H1 (cell line): ENCODE data around the gene ASIC2. TPM values are rescaled to one million over a fixed set of nuclear protein-coding genes. Genes with fewer than 3 reads are reported as not detected.

Experiments used
- CTCF ChIA-PET: fragments of 300-600 bp; sonication (Branson Sonifier 250); formaldehyde crosslinking; loops from one replicate; lab custom pipeline; 2021; ENCODE audit not compliant: partially characterized antibody; lab: Charles Lee
- POLR2A ChIA-PET: fragments of 300-600 bp; sonication (Branson Sonifier 250); formaldehyde crosslinking; loops from one replicate; lab custom pipeline; 2021; ENCODE audit warnings: inconsistent platforms; ENCODE audit not compliant: partially characterized antibody; lab: Charles Lee
- DNase-seq, 2 experiments: peaks; one replicate each; pipeline versions ENCODE4 v3.0.0 to v3.0.0-alpha.2; 2010 to 2022; ENCODE audit warnings: low spot score in 2 of 2, low read depth in 1 of 2, mixed read lengths in 1 of 2
- FAIRE-seq: peaks from 2 replicates; lab custom pipeline; 2011; peaks lifted over from hg19 to GRCh38; lab: Jason Lieb, UNC
- H2AFZ ChIP-seq: 2 replicates; pipeline ENCODE4 v1.8.1; 2012; ENCODE audit warnings: low read length, inconsistent platforms
- H2AK5ac ChIP-seq: 2 replicates; pipeline ENCODE4 v1.6.1; 2013; ENCODE audit warnings: low read depth, low read length
- H2BK120ac ChIP-seq: replicated peaks from 2 replicates; pipeline ENCODE3; 2013; ENCODE audit warnings: low read depth, low read length, inconsistent platforms
- H2BK12ac ChIP-seq: 2 replicates; pipeline ENCODE4 v1.6.1; 2013; ENCODE audit warnings: low read depth, low read length
- H2BK15ac ChIP-seq: 2 replicates; pipeline ENCODE4 v1.6.1; 2013; ENCODE audit warnings: low read length
- H2BK20ac ChIP-seq: 2 replicates; pipeline ENCODE4 v1.6.1; 2013; ENCODE audit warnings: low read length
- H2BK5ac ChIP-seq: 2 replicates; pipeline ENCODE4 v1.6.1; 2013; ENCODE audit warnings: low read depth, low read length
- H3K14ac ChIP-seq: 2 replicates; pipeline ENCODE4 v1.6.1; 2013; ENCODE audit warnings: inconsistent platforms; ENCODE audit not compliant: insufficient read length
- H3K18ac ChIP-seq: 2 replicates; pipeline ENCODE4 v1.6.1; 2013; ENCODE audit warnings: low read length; ENCODE audit errors: extremely low read depth
- H3K23ac ChIP-seq: 2 replicates; pipeline ENCODE4 v1.6.1; 2013; ENCODE audit warnings: inconsistent platforms; ENCODE audit not compliant: insufficient read length
- H3K23me2 ChIP-seq: 2 replicates; pipeline ENCODE4 v1.6.1; 2013; ENCODE audit warnings: low read depth, low read length
- H3K27ac ChIP-seq: 2 replicates; pipeline ENCODE4 v1.6.1; 2011; ENCODE audit warnings: low read depth, low read length, inconsistent platforms
- H3K27me3 ChIP-seq, 4 experiments: replicated peaks in 1 of 4; 1 replicate in 1 of 4; 2 replicates in 3 of 4; pipeline versions ENCODE4 v1.6.1 to v1.8.1; 2011 to 2013; ENCODE audit warnings: low read length in 3 of 4, mild to moderate bottlenecking in 3 of 4, inconsistent platforms in 2 of 4, mixed read lengths in 2 of 4, moderate library complexity in 1 of 4; ENCODE audit not compliant: control insufficient read depth in 3 of 4, insufficient read depth in 3 of 4; ENCODE audit errors: extremely low read depth in 1 of 4
- H3K36me3 ChIP-seq, 4 experiments: 2 replicates each; pipeline versions ENCODE4 v1.6.1 to v1.8.1; 2011 to 2013; ENCODE audit warnings: mild to moderate bottlenecking in 4 of 4, low read length in 3 of 4, moderate library complexity in 2 of 4, control low read depth in 1 of 4, inconsistent platforms in 1 of 4; ENCODE audit not compliant: insufficient read depth in 4 of 4, control insufficient read depth in 2 of 4
- H3K4ac ChIP-seq: replicated peaks from 2 replicates; pipeline ENCODE3; 2013; ENCODE audit warnings: low read length, low read depth, mixed read lengths, inconsistent platforms; ENCODE audit not compliant: insufficient read length
- H3K4me1 ChIP-seq, 4 experiments: replicated peaks in 1 of 4; 1 replicate in 1 of 4; 2 replicates in 3 of 4; pipeline versions ENCODE4 v1.6.1 to v1.8.1; 2011 to 2013; ENCODE audit warnings: low read length in 3 of 4, inconsistent platforms in 2 of 4, mixed read lengths in 1 of 4; ENCODE audit not compliant: insufficient read depth in 4 of 4, control insufficient read depth in 3 of 4
- H3K4me2 ChIP-seq, 2 experiments: 2 replicates each; pipeline versions ENCODE4 v1.6.1 to v1.8.1; 2011 to 2013; ENCODE audit warnings: low read depth in 2 of 2, low read length in 2 of 2, control low read depth in 1 of 2, inconsistent platforms in 1 of 2, mild to moderate bottlenecking in 1 of 2; ENCODE audit not compliant: insufficient read depth in 1 of 2
- H3K4me3 ChIP-seq, 4 experiments: fragments of 200-600, 300-600 bp in 1 of 4; sonication (generic), shearing (Covaris generic), sonication (Bioruptor Twin) in 1 of 4; 2 replicates each; pipeline versions ENCODE4 v1.5.1 to v1.8.1; 2011 to 2016; ENCODE audit warnings: low read length in 4 of 4, low read depth in 3 of 4, control low read depth in 2 of 4, inconsistent platforms in 2 of 4, mild to moderate bottlenecking in 2 of 4, mixed read lengths in 1 of 4, moderate library complexity in 1 of 4; ENCODE audit not compliant: insufficient read depth in 2 of 4; ENCODE audit errors: extremely low read depth in 1 of 4
- H3K56ac ChIP-seq: replicated peaks from 2 replicates; pipeline ENCODE3; 2013; ENCODE audit warnings: low read depth, mild to moderate bottlenecking, mixed read lengths, low read length, inconsistent platforms; ENCODE audit not compliant: insufficient read length
- H3K79me1 ChIP-seq: 2 replicates; pipeline ENCODE4 v1.6.1; 2013; ENCODE audit warnings: low read depth, low read length, control low read depth
- H3K79me2 ChIP-seq, 2 experiments: 2 replicates each; pipeline versions ENCODE4 v1.6.1 to v1.8.1; 2012 to 2013; ENCODE audit warnings: low read length in 2 of 2, mild to moderate bottlenecking in 2 of 2, inconsistent platforms in 1 of 2; ENCODE audit not compliant: insufficient read depth in 2 of 2, control insufficient read depth in 1 of 2
- H3K9ac ChIP-seq, 4 experiments: replicated peaks in 1 of 4; 1 replicate in 1 of 4; 2 replicates in 3 of 4; pipeline versions ENCODE4 v1.6.1 to v1.8.1; 2011 to 2013; ENCODE audit warnings: low read depth in 3 of 4, low read length in 3 of 4, control low read depth in 2 of 4, mild to moderate bottlenecking in 2 of 4, moderate library complexity in 2 of 4, inconsistent platforms in 1 of 4; ENCODE audit errors: extremely low read depth in 1 of 4
- H3K9me3 ChIP-seq, 2 experiments: 2 replicates each; pipeline versions ENCODE4 v1.6.1 to v1.8.1; 2012 to 2013; ENCODE audit warnings: mild to moderate bottlenecking in 2 of 2, moderate library complexity in 2 of 2, control low read depth in 1 of 2, inconsistent platforms in 1 of 2, low read depth in 1 of 2, low read length in 1 of 2, mixed read lengths in 1 of 2; ENCODE audit not compliant: insufficient read depth in 2 of 2
- H4K20me1 ChIP-seq, 2 experiments: replicated peaks in 1 of 2; 2 replicates each; pipeline versions ENCODE3 to v1.8.1; 2011 to 2013; ENCODE audit warnings: inconsistent platforms in 2 of 2, low read length in 2 of 2, mild to moderate bottlenecking in 1 of 2; ENCODE audit not compliant: insufficient read depth in 2 of 2, control insufficient read depth in 1 of 2
- H4K5ac ChIP-seq: 2 replicates; pipeline ENCODE4 v1.6.1; 2013; ENCODE audit warnings: low read length, low read depth, mixed read lengths, inconsistent platforms; ENCODE audit not compliant: insufficient read length
- H4K8ac ChIP-seq: 2 replicates; pipeline ENCODE4 v1.8.0; 2013; ENCODE audit warnings: mild to moderate bottlenecking, moderate library complexity, low read length, inconsistent platforms; ENCODE audit not compliant: insufficient read depth; ENCODE audit errors: extremely low read depth
- H4K91ac ChIP-seq: replicated peaks from 2 replicates; pipeline ENCODE3; 2013; ENCODE audit warnings: low read length, mixed read lengths, inconsistent platforms; ENCODE audit not compliant: insufficient read length
- BCL11A ChIP-seq, 2 experiments: IDR thresholded peaks; one replicate each; pipeline ENCODE4 v1.6.1; 2011; ENCODE audit warnings: low read depth in 2 of 2, low read length in 2 of 2, mild to moderate bottlenecking in 2 of 2
- CBX8 ChIP-seq: fragments of 300-800, 300-1000 bp; sonication (generic); IDR thresholded peaks from 2 replicates; pipeline ENCODE4 v1.7.1; 2016; ENCODE audit warnings: low read depth, low read length, borderline replicate concordance
- CEBPB ChIP-seq: IDR thresholded peaks from 2 replicates; pipeline ENCODE4 v1.6.1; 2012; ENCODE audit warnings: low read depth, low read length
- CHD2 ChIP-seq: IDR thresholded peaks from 2 replicates; pipeline ENCODE4 v1.6.1; 2012; ENCODE audit warnings: low read length, improper control_type of control experiment
- EP300 ChIP-seq, 2 experiments: IDR thresholded peaks; 1 replicate in 1 of 2; 2 replicates in 1 of 2; pipeline ENCODE4 v1.6.1; 2011 to 2012; ENCODE audit warnings: low read depth in 2 of 2, low read length in 2 of 2, mild to moderate bottlenecking in 2 of 2, borderline replicate concordance in 1 of 2, inconsistent platforms in 1 of 2, moderate library complexity in 1 of 2
- EZH2 ChIP-seq: fragments of 200-600 bp; sonication (generic); IDR thresholded peaks from 2 replicates; pipeline ENCODE4 v1.7.1; 2012; ENCODE audit warnings: low read depth, mild to moderate bottlenecking, moderate library complexity, low read length, inconsistent platforms; ENCODE audit not compliant: severe bottlenecking
- HDAC2 ChIP-seq, 2 experiments: fragments of 300-600 bp in 1 of 2; sonication (generic) in 1 of 2; IDR thresholded peaks; 2 replicates each; pipeline ENCODE4 v1.6.1; 2011 to 2012; ENCODE audit warnings: low read depth in 2 of 2, low read length in 2 of 2, mild to moderate bottlenecking in 2 of 2, moderate library complexity in 2 of 2, borderline replicate concordance in 1 of 2, inconsistent platforms in 1 of 2
- JUN ChIP-seq: IDR thresholded peaks from 2 replicates; pipeline ENCODE4 v1.6.1; 2011; ENCODE audit warnings: low read depth, mild to moderate bottlenecking, improper control_type of control experiment, low read length
- POLR2A ChIP-seq, 2 experiments: IDR thresholded peaks; 1 replicate in 1 of 2; 2 replicates in 1 of 2; pipeline ENCODE4 v1.6.1; 2011; ENCODE audit warnings: low read depth in 2 of 2, low read length in 2 of 2, mild to moderate bottlenecking in 2 of 2; ENCODE audit errors: control extremely low read depth in 1 of 2
- SIRT6 ChIP-seq: IDR thresholded peaks from one replicate; pipeline ENCODE4 v1.7.1; 2012; ENCODE audit warnings: low read length, inconsistent platforms
- SP1 ChIP-seq: IDR thresholded peaks from 2 replicates; pipeline ENCODE4 v1.6.1; 2011; ENCODE audit warnings: low read depth, low read length
- TCF12 ChIP-seq: IDR thresholded peaks from 2 replicates; pipeline ENCODE4 v1.6.1; 2011; ENCODE audit warnings: low read depth, mild to moderate bottlenecking, low read length
- WGBS, 2 experiments: shearing (Covaris generic) in 1 of 2; methylation state at CpG; one replicate each; pipeline versions ENCODE4 v1.1.6 to v1.1.7; 2013 to 2015; ENCODE audit warnings: low lambda C conversion rate in 2 of 2, mixed read lengths in 2 of 2, inconsistent platforms in 1 of 2, low coverage in 1 of 2, missing lambda C conversion rate in 1 of 2; ENCODE audit not compliant: insufficient replicate concordance in 2 of 2, insufficient coverage in 1 of 2, insufficient read length in 1 of 2; ENCODE audit errors: extremely low coverage in 1 of 2, missing lambda C conversion rate in 1 of 2; 5-methylcytosine and 5-hydroxymethylcytosine counted together
- polyA plus RNA-seq, 7 experiments: library from polyadenylated mRNA; depleted of rRNA in 3 of 7; stranded (reverse) in 5 of 7; unstranded in 2 of 7; fragments of >200 nt in 5 of 7; fragments of 200-250 nt in 2 of 7; gene quantifications; 1 replicate in 5 of 7; 2 replicates in 1 of 7; 4 replicates in 1 of 7; pipeline versions ENCODE4 v1.2.1 to v1.2.3, GENCODE V29; 2011 to 2013; ENCODE audit warnings: missing spikeins in 2 of 7, mixed read lengths in 2 of 7
- total RNA-seq: library from RNA; stranded (reverse); fragmentation: NEBNext Ultra II Directional; extraction: Animal tissue kit (Norgen Biotek cat#: 25700); gene quantifications from 2 replicates; pipeline ENCODE4 v1.2.1, GENCODE V29; 2021
- TF ChIP-seq, protein P1 (sequence below): IDR thresholded peaks from 2 replicates; pipeline ENCODE4 v1.6.1; 2012; ENCODE audit warnings: low read length, inconsistent platforms

The ASIC2 gene
- total and polyA plus RNA-seq, 2 of the 8 experiments (the other 6 are each of a cell fraction or from before 2014, with no cell fraction given) = 0.86 to 1.2 TPM

GRCh38 chr17:33175562-33175961, 117.5 kb downstream of the ASIC2 start:
- no peak overlapping the region for H3K23ac ChIP-seq
- DNase-seq = no peak
- CTCF ChIA-PET = interaction anchor here (0.6 to 0.7 kb wide), 2 partner anchors 54 to 90 kb away, joined by 3 read pairs; no protein-coding TSS in a partner anchor
- no peak for TF ChIP-seq JUN
- TF ChIP-seq SP1 = no peak
- no peak for TF ChIP-seq CHD2
- TF ChIP-seq CEBPB = no peak
- no peak for TF ChIP-seq HDAC2 (IDR thresholded peaks at IDR 0.05; ENCODE audit: borderline replicate concordance in 1 of 2, low read depth in 2 of 2, low read length in 2 of 2)
- TF ChIP-seq TCF12 = no peak
- no peak for TF ChIP-seq EP300 (IDR thresholded peaks at IDR 0.05; ENCODE audit: borderline replicate concordance in 1 of 2, low read depth in 2 of 2, low read length in 2 of 2)
- TF ChIP-seq, protein P1, sequence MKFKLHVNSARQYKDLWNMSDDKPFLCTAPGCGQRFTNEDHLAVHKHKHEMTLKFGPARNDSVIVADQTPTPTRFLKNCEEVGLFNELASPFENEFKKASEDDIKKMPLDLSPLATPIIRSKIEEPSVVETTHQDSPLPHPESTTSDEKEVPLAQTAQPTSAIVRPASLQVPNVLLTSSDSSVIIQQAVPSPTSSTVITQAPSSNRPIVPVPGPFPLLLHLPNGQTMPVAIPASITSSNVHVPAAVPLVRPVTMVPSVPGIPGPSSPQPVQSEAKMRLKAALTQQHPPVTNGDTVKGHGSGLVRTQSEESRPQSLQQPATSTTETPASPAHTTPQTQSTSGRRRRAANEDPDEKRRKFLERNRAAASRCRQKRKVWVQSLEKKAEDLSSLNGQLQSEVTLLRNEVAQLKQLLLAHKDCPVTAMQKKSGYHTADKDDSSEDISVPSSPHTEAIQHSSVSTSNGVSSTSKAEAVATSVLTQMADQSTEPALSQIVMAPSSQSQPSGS = no peak
- no peak for TF ChIP-seq POLR2A (IDR thresholded peaks at IDR 0.05; ENCODE audit: control extremely low read depth in 1 of 2, low read depth in 2 of 2, low read length in 2 of 2)
- no peak for TF ChIP-seq CBX8
- no peak for TF ChIP-seq EZH2
- TF ChIP-seq BCL11A (IDR thresholded peaks at IDR 0.05; ENCODE audit: low read depth in 2 of 2, low read length in 2 of 2) = no peak
- TF ChIP-seq SIRT6 = no peak

More at GRCh38 chr17:33175562-33175961, 117.5 kb downstream of the ASIC2 start:
- Histone ChIP-seq H3K27ac (no peak overlapping the region), H2BK20ac (no peak overlapping the region), H2AFZ (no peak overlapping the region), H3K23me2 (0 out of 2 replicates have a peak, but pooled peaks cover 3% of the 10 kb centered on the region), H3K27me3 (peaks cover 0 to 4% (median 1%) of the 10 kb centered on the region in 4 experiments; a peak in 2 of 7 replicates), H3K4me1 (no peaks in the 10 kb centered on the region), H3K4me2 (no peak overlapping the region), H2BK15ac (no peak overlapping the region), H4K20me1 (no peaks in the 10 kb centered on the region), H3K56ac (no peak overlapping the region), H3K79me2 (no peaks in the 10 kb centered on the region), H2BK5ac (no peak overlapping the region), H3K18ac (no peak overlapping the region), H4K5ac (no peak overlapping the region), H4K8ac (no peak overlapping the region), H4K91ac (no peak overlapping the region), H3K36me3 (no peaks in the 10 kb centered on the region; a peak in 1 of 8 replicates), H3K4ac (no peak overlapping the region), H2BK120ac (no peak overlapping the region), H3K9me3 (no peaks in the 10 kb centered on the region), H3K79me1 (no peaks in the 10 kb centered on the region), H3K14ac (no peak overlapping the region), H3K4me3 (no peak overlapping the region), H3K9ac (no peak overlapping the region), H2BK12ac (no peak overlapping the region), H2AK5ac (no peak overlapping the region)
- 88% methylated on average over 8 of the region's 8 CpGs; no CpG with 5 or more reads in 1 of the 2 experiments for WGBS, 2 experiments
- POLR2A ChIA-PET = no interaction called here
- FAIRE-seq = no peak
